Forelimb muscle (tissue), 1 donor: ENCODE measurements around the gene LRRFIP2. TPM values are rescaled to one million over a fixed set of nuclear protein-coding genes. Genes with fewer than 3 reads are reported as not detected.
A peak's percentile ranks its signal among the peaks of the same experiment; 100 is the strongest.

Source experiments
- DNase-seq: peaks from one replicate; pipeline ENCODE4 v3.0.0-alpha.2; 2013; ENCODE audit warnings: low read depth
- polyA plus RNA-seq: library from polyadenylated mRNA; unstranded; fragments of 120-200 nt; gene quantifications from one replicate; pipeline ENCODE4 v1.2.1, GENCODE V29; 2013; ENCODE audit not compliant: insufficient read length

LRRFIP2 gene
- polyA plus RNA-seq, 1 donor: 40.5 TPM

DNA sequence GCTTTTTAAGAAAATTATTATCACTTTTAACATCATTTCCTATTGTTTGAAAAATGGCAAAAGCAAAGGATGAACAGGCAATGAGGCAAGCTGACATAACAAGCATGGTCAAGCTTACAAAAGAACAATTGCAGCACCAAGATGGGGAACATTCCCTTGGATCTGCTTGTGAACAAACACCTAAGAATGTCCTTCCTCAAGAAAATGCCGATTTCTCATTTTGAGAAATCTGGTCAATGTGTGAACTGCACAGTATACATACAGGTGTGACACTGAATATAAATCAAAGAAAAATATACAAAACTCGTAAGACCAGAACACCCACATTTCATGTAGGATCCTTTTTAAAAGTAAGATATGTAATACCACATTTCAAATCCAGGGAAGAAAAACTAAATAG, 58.9 kb downstream of the LRRFIP2 start:
- no peak for DNase-seq

DNA sequence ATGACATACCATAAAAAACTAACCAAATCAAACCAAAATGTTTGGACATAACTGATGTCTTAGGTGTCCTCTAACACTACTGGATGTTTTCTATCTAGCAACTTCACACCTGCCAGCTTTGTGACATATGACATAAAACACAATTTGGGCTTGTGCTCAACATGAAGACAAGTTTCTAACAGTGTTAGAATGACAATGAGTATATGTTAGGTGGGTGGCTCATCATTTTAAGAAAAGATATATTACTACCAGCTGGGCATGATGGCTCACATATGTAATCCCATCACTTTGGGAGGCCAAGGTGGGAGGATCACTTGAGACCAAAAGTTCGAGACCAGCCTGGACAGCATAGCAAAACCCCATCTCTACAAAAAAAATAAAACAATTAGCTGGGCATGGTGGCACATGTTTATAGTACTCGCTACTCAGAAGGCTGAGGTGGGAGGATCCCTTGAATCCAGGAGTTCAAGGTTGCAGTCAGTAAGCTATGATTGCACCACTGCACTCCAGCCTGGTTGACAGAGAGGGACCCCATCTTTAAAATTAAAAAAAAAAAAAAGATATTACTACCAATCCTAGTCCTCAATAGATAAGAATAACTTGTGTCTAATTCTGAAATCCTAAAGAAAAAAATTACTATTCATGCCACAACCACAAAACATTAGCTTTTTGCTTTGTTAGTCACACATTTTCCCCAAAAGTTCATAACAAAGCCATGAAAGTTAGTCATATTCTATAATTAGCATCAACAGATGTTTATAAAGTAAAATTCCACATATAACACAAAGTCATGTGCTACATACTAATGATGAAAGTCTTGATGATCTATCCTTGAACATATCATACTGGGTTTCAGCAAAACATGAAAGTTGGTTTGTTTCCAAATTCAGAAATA, 59.9 kb downstream of the LRRFIP2 start:
- DNase-seq: no peak

DNA sequence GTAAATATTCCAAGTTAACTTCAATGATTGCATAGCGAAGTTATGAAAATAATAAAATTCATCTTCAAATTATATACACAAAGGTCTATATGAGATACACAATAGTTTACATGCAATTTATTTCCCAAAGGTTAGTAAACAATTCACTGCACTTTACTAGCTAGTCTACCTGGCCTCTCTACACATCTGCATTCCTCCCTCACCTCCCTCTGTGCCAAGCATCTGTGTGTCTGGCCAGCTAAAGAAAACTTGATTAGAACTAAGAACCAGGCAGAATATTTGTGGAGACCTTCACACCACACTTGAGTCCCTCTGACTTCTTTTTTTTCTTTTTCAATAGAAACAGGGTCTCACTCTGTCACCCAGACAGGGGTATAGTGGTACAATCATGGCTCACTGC, 61.4 kb downstream of the LRRFIP2 start:
- no peak for DNase-seq

DNA sequence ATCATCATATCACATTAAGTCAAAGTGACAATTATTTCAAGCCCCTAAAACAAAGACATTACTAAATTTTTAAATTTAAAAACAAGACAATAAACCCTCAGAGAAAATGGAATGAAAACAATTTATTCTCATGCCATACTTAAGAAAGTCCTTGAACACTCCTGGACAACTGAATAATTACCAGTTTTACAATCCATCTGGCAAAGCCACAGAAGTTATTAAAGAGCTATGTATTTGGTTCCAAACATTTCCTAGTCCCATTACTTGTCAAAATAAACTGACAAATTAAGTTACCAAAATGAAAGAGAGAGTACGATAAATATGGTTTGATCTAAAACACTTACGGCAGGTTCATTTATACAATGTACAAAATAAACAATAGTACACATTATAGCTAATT, 63.2 kb downstream of the LRRFIP2 start:
- DNase-seq: no peak

DNA sequence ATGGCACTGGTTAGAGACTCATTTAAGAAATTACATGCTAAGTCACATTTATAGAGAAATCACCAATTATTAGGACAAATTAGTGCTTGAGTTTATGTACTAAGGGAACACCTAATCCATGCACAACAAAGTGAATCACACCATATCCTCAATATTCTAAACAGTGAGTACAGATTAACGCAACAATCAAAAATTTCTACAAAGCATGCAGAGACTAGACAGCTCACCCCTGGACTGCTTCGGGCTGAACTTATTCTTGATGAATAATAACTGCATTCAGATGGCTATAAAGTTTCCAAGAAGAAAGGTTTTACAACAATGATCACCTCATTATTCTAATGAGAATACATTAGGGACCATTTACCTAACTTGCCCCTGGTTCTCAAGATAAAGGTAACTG, 66.5 kb downstream of the LRRFIP2 start:
- no peak for DNase-seq

DNA sequence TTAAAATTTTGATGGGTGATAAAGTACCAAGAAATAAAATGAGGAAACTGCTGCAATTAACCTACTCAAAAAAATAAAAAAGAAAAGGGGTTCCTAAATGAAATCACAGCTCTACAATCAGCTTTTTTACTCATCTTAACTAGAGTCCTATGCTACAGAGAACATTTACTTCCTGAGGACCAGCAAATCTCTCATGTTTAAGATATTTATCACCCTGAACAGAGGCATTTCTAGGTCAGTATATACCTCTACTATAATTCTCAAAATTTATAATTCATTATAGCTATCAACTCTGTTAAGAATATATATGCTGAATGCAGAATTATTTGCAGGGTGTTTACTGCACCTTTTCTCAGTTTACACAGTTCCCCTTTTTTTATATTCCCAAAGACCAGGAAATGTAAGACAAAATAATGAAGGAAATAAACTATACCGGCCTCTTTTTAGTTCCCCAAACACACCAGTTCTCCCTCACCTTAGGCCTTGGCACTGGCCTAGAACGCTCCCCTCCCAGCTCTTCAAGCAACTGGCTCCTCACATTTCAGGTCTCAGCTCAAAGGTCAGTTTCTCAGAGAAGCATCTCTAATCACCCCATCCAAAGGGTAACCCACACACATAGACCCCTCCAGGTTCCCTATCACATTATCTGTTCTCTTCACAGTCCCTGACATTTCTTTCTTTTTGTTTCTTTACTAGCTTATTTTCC, 71.1 kb downstream of the LRRFIP2 start:
- DNase-seq: no peak

DNA sequence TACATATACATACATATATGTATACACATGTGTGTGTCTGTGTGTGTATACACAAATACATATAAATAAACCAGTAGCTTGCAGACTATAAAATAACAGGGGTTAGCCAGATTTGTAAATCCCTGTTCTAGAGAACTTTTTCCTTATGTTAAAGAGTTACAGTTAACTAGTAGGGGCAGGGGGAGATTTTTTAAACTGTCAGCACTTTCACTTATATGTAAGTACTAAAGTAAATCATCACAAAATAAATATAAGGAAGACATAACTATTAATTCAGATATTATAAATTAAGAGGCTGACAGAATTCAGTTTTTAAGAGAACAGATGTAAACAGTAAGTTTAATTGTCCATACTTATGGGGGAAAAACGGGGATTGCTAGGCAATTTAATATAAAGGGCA, 74.0 kb downstream of the LRRFIP2 start:
- no peak for DNase-seq

DNA sequence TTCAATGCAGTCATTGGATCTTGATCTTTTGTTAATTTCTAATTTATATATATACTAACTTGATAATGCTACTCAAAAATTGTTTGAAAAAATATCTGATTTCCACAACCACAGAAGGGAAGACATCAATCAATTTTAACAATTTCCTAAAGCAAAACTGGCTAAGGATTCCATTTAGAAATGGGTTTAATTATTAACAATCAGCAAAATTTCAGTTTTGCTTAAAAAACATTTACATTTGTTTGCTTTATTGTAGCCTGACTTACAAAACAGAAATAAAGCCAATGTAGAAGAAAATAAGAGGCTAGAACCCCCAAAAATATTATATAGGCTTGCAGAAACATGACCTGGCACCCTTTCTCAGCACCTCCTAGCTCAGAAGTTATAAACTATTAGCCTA, 74.9 kb downstream of the LRRFIP2 start:
- DNase-seq: no peak

DNA sequence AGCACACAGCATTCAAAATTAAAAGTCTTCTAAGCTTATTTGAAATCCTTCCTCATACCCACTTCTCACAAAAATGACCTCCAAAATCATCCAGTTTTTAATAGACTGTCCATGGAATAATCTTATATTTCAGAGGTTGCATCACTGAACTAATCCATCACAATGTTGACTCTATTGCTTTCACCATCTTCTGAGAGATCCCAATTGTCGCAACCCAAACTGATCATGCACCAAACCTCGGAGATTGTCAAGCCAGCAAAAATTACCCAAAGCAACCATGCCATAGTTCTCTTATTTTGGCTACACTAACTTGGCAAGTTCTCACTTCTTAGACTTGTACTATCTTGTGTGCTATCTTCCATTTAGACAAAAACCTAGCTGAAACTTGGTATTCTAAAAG, 75.5 kb downstream of the LRRFIP2 start:
- DNase-seq: no peak

DNA sequence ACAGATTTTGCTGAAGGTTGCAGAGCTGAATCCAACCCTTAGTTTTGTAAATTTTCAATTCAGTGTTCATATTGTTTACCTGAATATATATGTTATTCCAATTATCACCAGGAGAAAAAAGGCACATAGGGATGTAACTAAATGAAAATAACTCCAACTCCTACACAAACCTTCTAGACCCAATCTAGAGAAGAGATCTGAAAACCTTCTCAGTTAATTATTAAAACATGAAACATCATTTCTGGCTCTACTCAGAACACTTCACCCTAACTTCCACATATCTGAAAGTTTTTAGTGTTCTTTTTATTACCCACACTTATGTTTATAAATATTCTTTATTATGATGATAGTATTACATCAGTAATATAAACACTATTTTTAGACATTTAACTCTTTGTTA, 76.6 kb downstream of the LRRFIP2 start:
- DNase-seq: no peak

DNA sequence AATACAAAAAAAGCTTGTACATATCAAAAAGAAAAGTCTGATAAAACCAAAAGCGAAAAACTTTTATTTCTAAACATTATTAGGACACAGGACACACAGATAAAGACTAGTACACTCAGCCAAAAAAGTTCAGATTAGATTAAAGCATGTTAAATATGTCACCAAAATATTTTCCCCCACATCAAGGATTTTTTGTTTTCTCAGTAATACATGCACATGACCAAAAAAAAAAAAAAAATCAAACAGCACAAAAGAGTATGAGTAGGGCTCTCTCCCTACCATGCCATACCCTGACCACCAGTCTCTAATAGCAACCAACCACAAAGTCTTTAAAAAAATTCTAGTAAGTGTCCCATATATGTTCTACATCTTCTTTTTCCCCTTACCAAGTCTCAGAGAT, 77.4 kb downstream of the LRRFIP2 start:
- no peak for DNase-seq

DNA sequence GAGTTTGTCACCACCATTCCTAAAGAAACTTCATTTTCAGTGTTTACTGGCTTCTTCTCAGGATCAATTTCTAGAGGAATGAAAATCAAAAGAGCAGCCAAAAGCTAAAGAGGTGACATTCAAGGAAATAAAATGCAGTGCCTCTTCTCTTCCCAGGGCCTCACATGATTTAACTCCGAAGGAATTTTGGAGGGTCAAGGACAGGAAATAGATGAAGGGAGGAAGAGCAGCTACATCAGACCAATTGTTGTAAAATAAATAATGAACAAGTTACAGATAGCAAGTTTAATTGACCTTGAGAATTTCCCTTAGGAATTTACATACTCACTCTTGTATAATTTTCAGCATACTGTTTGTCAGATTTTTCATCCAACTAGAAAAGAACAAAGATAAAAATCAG, 78.1 kb downstream of the LRRFIP2 start:
- peak; percentile 25 for DNase-seq

DNA sequence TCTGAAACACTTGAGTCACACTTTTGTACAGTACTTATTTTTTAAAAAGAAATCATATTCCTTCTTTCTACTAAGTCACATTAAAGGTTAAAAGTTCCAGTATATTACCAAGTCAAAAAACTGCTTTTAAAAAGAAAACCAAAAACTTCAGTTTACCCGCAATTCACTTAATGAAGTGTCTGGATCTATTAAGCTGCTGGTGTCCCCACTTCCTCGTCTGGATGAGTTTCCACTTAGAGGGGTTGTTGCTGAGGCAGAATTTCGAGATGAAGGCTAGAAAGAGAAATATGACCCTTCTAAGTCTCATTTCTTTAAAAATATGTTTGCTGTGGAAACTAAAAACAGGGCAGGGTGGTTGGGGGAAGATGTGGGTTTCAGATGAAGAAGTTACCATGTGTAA, 79.7 kb downstream of the LRRFIP2 start:
- no peak for DNase-seq

DNA sequence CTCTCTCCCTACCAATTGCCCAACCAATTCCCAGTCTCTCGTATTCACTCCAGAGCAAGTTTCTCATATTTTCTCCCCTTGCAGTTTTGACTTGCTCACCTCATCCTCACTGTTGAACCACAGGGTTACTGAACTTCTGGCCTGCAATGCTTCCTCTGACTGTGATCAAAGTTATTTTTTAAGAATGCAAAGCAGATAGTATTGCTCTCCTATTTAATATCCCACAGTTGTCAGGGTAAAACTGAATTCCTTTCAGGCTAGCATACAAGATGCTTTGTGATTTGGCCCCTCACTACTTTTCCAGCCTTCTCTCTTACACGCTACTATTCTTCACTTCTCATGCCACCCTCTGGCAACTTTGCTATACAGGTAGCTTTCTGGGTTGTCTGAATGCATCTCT, 80.9 kb downstream of the LRRFIP2 start:
- DNase-seq: no peak

DNA sequence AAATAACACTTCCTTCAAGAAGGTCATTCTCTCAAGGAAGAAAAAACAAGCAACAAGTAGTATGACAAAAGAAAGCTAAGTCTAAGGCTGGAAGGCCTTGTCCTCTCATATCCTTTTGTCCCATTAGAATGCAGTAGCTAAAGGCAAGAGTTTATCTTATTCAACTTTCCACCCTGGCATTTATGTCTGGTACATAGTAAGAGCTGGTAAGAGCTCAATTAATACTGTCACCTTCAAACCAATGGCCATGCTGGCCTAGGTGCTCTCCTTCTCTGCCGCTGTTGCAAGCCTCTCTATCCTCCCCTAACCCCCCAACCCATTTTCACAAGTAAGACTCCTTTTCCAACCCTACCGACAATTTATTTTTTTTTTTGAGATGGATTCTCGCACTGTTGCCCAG, 81.9 kb downstream of the LRRFIP2 start:
- no peak for DNase-seq

DNA sequence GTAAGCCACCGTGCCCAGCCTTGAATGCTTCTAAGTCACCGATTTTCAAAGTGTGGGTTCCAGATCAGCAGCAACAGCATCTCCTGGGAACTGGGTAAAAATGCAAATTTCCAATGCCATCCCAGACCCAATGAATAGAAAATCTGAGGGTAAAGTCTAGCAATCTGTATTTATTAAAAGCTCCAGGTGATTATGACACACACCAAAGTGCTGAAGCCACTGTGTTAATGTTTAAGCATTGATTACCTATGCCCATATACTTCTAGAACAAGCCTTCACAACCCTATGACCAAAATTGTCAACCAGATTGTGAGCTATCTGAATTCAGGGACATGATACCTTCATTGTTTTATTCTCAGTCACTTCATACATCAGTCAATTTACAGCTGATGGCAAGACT, 86.5 kb downstream of the LRRFIP2 start:
- no peak for DNase-seq

DNA sequence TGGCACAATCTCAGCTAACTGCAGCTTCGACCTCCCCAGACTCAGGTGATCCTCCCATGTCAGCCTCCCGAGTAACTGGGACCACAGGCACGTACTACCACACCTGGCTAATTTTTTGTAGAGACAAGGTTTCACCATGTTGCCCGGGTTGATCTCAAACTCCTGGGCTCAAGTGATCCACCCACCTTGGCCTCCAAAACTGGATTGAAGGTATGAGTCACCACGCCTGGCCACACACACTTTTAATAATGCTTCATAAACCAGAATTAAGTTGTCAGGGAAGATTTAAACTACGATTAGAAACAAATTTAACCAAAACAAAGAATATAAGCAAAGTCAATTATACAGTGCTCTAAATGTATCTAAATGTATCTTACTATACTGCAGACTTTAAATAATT, 87.5 kb downstream of the LRRFIP2 start:
- DNase-seq: no peak

DNA sequence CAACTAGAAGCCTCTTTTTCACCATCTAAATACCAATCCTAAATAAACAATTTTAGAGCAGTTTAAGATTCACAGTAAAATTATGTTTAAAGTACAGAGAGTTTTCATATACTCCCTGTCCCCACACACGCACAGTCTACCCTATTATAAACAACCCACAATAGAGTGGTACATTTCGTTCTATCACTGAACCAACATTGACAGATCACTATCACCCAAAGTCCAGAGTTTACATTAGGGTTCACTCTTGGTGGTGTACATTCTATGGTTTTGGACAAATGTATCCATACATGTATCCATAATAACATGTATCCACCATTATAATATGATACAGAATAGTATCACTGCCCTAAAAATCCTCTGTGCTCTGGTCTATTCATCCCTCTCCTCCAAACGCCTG, 92.1 kb downstream of the LRRFIP2 start:
- DNase-seq: no peak

DNA sequence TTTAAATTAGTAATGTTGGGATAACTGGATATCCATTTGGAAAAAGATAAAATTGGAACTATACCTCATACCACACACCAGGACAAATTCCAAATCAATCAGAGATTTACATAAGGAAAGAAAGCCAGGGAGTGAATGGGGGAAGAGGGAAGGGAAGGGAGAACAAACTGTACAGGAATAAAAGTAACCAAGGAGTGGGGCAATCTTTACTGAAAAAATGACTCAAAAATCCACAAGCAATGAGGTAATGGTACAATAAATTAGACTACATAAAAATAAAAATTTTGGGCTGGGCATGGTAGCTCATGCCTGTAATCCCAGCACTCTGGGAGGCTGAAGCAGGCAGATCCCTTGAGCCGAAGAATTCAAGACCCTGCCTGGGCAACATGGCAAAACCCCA, 98.4 kb downstream of the LRRFIP2 start:
- DNase-seq: no peak

DNA sequence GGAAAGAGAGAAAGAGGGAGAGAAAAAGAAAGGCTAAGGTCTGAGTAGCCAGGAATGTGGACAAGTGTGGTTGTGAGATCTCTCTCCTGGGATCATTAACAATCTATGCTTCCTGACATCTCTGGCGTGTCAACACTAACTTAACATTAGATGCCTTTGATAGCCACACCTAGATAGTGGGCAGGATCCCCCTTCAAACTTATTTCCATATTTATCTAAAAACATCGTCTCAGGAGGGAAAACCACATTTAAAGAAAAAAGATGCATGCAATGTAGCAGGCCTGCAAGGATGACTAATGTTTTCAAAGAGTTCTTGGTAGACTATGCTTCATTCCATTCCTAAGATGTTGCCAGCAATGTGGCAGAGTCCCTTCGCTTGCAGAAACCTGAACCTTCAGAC, 100.2 kb downstream of the LRRFIP2 start:
- no peak for DNase-seq

DNA sequence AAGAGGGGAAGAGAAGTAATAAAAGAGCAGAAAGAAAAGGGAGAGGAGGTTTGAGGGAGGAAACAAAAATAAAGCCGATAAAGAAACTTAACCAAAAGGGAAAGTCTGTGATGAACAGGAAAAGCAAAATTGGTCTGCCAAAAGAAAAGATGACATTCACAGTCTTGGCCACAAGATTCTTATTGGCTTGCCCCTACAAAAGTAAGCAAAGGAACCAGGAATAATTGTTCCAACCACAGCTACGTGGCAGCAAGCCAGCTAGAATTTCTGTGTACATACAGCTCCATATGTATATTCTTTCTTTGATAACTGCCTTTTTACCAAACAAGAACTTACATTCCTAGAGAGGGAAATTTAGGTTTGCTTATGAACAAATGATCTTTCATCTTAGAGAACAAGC, 101.5 kb downstream of the LRRFIP2 start:
- DNase-seq: no peak

DNA sequence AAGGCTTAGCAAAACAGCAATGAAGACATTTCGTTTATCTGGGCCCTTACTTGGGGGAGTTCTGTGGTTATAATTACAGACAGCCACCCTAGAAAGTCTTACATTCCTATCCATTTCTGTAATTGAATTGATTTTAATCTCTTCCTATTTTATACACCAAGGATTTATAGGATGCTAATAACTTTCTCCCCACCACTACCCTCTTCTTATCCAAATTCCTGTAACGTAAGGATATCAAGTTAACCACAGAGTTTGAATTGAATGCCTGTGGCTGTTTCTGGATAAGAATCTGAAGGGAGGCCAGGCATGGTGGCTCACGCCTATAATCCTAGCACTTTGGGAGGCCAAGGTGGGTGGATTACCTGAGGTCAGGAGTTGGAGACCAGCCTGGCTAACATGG, 102.5 kb downstream of the LRRFIP2 start:
- DNase-seq: no peak

DNA sequence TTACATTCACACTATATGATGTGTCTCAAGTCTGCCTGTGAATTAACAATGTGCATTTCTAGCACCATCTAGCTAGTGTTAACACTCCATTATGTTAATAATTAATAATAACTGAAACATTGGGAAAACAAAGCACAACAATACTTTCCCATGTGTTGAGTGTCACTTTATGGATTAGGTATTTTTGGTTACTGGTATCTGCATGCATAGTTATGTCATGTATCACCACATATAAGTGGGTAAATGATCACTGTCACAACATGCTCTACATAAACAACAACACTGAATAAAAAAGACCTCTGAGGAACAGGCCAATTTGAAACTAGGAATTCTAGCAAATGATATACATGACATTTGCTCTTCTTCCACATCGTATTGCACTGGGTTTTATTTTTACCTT, 106.4 kb downstream of the LRRFIP2 start:
- no peak for DNase-seq
